HG02943 (cell line): ENCODE results near the gene ALKBH8.
"Not testable (repeated sequence)": the region's sequence is repeated elsewhere in the genome, so short reads cannot be mapped to it uniquely, and the experiment has no call there.

Source experiments
- ATAC-seq: cut with Tn5 transposase; IDR thresholded peaks from one replicate; pipeline ENCODE4 v1.9.1; 2021; ENCODE audit warnings: mild to moderate bottlenecking, low read depth, moderate library complexity; ENCODE audit not compliant: unreplicated experiment

Gene ALKBH8

GRCh38 chr11:107565219-107565937 is at the start of gene ALKBH8:
ALKBH8 (minus strand) TSS chr11:107565735; CDS start chr11:107560893, 4,842 bp downstream.
- ATAC-seq: peak; percentile 74

DNA sequence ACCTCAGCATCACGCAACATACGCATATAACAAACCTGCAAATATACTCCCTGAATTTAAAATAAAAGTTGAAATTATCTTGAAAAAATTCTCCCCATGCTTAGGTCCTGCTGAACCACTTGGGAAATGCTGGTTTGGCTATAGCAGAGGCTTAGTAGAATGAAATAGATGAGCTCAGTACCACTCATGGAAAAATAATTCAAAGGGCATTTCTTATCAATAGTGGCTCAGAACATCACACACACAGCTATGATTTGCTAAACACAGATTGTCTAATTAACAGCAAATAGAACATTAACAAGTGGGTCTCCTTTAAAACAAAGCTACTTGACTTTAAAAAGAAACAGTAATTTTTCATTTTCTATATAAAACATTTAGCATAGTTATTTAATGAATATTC is 46.9 kb upstream of the ALKBH8 start:
- no peak for ATAC-seq

DNA sequence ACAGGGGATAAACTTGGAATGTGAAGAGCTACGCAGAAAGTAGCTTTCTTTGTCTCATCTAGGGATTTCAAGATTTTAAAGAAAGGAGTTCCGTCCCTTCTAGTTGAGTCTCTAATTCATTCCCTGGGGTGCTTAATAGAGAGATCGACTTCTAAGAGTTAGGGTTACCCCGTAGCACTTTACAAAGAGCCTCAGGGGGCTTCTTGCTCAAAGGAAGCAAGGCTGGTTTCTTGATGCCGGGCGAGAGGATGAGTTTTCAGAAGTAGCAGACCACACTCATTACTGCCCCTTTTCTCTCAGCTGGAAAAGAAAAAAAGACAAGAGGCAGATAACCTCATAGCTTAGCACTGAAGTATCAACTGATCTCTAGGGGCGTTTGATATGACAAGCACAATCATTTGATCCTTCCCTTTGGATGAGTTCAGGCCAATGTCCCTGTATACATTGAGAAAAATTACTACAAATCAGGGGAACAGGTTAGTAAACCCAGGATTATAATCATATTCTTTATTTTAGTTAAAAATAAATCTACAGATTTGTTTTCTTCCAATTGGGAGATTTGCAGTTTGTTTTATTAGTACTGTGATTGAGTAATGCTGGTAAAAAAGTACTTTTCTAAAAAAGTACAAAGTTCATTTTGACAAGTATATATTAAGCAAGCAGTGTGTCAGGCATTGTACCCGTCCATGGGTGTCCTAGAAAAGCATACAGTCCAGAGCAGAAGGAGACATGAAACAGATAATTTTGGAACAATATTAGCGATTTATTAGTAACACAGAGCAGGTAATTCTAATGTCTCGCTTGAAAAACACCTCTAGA is 44.1 kb upstream of the ALKBH8 start:
- ATAC-seq: no peak

DNA sequence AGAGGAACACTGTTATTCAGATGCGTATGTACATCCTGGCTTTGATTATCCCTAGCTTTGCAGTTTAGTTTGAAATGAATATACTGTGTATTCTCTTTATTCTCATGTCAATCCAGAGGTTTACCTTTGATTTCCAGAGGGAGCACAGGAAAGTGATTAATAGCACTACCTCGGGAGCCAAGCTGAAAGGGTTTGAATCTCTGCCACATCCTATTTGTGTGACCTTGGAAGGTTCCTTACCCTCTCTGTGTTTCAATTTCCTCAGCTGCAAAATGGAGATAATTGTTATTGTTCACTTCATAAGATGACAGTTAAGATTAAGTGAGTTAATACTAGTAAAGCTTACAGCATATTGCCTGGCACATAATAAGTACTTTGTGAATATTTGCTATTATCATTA is 43.3 kb upstream of the ALKBH8 start:
- no peak for ATAC-seq

GRCh38 chr11:107606141-107606540 is 40.6 kb upstream of the ALKBH8 start:
- no peak for ATAC-seq

- no peak for ATAC-seq
These were observed 39.8 kb upstream of the ALKBH8 start for GRCh38 chr11:107605061-107606006.

DNA sequence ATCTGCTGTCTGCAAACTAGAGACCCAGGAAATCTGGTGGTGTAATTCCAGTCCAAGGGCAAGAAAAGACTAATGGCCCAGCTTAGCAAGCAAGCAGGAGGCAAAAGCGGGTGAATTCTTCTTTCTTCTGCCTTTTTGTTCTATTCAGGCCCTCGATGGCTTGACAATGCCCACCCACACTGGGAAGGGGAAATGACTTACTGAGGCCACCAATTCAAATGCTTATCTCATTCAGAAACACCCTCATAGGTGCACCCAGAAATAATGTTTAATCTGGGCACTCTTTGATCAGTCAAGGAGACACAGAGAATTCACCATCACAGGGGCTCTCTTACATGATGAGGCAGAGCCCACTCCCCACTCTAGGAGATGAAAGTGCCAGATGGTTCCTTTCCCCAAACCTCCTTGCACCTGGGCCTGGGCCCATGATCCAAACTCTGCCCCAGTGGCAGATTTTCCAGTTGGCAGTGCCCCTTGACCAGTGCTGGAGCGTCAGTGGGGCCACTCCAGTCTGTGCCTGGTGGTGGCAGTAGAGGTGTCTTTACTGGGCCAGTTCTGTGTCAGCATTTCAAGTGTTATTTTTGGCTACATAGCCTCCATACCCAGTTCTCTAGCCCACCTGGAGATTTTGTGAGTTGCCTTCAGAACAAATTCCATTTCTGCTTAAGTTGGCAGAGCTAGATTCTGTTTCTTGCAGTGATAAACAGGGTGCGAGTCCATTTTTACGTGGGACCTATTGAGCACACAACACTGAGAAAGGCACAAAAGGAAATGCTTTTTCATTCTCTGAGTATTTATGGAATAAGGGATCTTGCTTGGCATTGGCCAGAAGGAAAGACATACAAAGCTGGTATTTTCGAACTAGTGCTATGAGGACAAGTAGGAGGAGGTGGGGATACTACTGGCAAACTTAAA is 32.9 kb upstream of the ALKBH8 start:
- no peak for ATAC-seq

- ATAC-seq: no peak
These were observed 29.2 kb upstream of the ALKBH8 start for GRCh38 chr11:107594736-107595135.

DNA sequence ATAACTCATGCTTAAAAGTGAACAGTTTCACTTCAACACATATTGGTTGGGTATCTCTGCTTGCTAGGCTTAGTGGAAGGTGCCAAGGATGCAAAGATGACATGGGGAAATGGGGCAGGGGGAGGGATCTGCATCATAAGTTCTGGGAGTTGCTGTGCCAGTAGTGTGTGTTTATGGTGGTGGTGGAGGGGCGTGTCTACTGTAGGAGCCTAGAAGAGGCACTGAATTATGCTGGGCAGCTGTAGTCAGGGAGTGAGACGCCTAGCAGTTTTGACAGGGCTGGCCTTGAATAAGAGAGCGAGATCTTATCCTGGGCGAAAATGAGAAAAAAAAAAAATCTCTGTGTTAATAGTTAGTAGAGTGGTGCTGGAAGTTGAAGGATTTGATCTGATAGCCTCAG is 28.4 kb upstream of the ALKBH8 start:
- no peak for ATAC-seq

DNA sequence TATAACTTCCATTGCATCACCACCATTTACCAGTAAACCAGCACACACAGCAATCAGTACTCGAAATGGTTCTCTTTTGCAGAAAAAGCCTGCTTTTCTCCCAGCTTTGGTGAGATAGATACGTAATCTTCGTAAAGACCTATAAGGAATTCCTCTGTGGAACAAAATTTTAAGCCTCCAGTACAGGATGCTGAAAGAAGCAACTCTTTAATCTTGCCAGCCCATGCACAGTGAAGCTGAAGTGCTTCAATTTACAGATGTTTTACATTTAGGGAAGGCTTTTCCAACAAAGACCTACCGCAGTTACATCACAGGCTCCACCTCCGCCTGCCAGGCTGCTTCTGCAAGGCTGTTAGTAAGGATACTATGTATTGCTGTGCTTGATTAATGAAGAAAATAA is 27.3 kb upstream of the ALKBH8 start:
- ATAC-seq: no peak

DNA sequence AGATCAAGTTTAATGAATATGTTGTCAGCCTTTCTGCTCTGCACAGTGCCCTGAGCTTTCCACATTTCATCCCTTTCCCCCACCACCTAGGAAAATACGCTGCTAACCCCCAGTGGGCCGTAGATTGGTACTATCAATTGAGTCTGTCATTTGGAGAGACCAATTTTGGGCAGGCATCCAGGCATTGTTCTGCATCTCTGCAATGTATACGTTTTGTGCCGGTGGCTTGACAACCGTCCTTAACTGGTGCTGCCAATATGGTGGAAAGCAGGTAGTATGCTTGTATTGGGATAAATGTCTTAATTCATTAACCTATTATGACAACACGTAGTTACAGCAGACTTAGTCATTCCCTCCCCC is 26.7 kb upstream of the ALKBH8 start:
- ATAC-seq: no peak

DNA sequence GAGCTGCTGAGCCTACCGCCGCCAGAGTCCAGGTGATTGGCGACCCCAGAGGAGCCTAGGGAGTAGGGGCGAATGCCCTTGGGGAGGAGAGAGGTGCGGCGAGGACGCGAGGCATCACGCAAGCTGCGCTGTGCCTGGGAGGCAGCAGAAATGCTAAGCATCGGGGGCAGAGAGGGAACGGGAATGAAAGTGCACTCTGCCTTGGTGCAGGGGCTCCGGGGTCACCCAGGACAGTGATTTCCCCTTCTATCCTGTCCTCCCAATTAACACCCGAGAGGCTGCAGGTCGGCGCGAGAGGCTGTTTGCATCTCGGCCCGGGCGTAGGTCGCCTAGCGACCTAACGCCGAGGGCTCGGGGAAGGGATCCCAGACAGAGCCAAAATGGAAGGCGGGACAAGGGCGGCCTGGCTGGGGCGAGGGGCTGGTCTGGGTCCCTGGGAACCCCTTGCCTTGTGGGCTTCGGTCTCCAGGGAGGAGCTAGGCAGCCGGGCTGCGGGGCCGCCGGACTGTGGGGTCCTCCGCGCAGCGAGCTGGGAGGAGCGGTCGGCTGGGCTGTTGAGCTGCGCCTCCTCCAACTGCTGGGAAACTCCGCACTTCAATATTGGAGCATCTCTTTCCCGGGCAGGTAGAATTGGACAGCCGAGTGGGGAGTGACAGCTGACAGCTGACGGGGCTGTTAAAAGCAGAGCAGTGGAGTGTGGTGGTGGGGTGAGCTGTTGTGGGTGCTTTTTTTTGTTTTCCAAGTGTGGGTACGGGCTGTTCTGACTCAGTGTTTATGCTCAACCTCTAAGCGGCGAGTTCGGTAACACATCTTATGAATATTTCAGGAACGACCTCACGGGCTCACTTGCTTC is 26.1 kb upstream of the ALKBH8 start:
- no peak for ATAC-seq

DNA sequence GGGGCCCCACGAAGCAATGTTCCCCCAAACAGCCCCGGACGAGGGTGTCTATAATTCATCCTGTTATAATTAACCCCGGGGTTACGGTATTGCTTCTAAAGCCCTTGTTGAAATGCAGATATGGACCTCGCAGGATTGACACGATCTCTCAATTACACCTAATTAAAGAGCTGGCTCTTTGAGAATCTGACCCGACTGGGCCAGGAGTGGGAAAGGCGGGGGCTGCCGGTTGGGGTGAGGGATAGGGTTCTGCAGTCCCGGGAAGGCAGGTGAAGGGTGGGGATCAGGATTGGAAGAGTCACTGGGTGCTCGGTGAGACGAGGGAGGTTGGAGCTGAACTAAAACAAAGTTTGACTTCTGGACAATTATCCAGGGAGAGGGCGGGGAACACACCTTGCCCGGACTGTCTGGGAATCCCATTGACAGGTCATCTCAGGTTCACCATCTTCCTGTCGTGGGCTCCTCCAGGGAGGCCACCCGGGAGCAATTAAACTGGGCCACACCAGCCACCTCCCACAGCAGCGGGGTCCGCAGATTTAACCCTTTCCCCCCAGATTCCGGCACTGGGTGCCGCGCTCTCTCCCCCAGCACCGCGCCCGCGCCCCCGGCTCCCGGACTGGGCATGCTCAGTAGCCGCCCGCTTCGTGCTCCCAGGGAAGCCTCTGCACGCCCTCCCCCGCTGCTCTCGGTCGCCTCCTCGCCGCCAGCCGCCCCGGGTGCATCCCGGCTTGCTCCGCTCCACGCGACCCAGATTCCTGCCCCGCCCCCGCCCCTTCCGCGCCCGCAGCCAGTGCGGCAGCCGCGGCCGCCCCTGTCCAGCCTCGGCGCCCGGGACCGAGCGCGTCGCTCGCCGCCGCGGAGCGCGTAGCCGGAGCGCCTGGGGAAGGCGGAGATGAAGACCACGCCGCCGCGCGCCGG is 25.2 kb upstream of the ALKBH8 start, which contains the start of gene ELMOD1:
Gene ELMOD1, plus strand, starts transcription at position 688 of the 918 bp plus-strand sequence. CDS start 27,043 bp downstream, outside the sequence.
- no peak for ATAC-seq

DNA sequence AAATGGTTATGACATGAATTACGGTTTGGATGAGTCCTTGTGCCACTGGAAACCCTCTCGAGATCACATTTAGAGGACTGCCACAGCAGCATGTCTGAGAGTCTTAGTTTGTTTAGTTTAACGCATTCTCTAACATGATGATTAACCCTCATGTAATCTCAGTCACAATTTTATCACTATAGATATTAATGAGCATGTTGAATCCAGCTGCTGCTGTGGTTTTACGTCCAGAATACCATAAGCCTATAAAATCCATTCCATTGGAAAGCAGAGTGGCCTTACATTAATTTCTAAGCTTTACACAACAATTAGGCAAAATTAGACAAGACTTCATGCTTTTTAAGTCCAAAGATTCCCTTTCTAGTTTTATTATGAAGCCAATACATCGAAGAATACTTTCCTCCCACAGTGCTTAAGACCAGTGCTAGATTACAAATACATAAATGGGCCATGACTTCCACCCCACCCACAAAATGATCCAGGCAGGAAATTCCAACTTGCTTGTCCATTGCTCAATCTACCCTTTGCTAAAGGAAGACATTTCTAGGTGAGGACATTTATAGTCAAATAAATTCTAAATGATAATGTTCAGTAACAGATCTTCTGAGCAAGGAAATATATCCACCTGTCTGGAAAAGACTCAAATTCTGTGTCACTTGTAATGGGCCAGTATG is 21.9 kb upstream of the ALKBH8 start:
- no peak for ATAC-seq

- no peak for ATAC-seq
These were observed 18.2 kb upstream of the ALKBH8 start for GRCh38 chr11:107583629-107584195.

DNA sequence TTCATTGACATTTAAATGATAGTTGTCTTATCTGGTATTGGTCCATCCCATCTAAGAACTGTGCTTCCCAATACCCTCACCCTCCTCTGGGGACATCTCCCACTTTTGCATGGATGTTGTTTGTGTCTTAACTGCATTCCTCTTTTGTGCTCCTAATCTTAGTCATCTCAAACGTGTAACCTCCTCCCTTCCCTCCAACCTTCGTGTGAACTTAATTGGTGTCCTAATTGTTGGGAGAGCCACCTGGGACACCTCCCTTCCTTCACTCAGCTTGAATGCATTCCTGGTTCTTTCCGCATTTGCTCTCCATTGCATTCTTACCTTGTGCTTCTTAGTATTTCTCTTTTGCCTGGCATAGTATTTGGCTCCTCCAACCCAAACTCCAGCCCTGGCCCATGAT is 15.6 kb upstream of the ALKBH8 start:
- ATAC-seq: no peak

DNA sequence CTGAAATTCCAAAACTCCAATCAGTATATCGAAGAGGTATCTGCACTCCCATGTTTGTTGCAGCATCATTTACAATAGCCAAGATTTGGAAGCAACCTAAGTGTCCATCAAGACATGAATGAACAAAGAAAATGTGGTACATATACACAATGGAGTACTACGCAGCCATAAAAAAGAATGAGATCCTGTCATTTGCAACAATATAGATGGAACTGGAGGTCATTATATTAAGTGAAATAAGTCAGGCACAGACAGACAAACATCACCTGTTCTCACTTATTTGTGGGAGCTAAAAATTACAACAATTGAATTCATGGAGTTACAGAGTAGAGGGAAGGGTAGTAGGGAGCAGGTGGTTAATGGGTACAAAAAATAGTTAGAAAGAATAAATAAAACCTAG is 13.6 kb upstream of the ALKBH8 start:
- not testable (repeated sequence) for ATAC-seq
